Activated CD4-positive, alpha-beta T cell treated with anti-CD3 and anti-CD28 coated beads, Interleukin-2, amount 10 ng/mL, durations not matched to agents 7 days and 5 days (primary cell): ENCODE data around the gene ZWILCH. TPM values are rescaled to one million over a fixed set of nuclear protein-coding genes. Genes with fewer than 3 reads are reported as not detected.
A peak's percentile ranks its signal among the peaks of the same experiment; 100 is the strongest.

Experiments used
- CTCF ChIA-PET: fragments of 350-600 bp; sonication (Branson Sonifier 250); formaldehyde crosslinking; loops from one replicate; lab custom pipeline; 2021; ENCODE audit warnings: antibody characterized with exemption; lab: Charles Lee
- POLR2A ChIA-PET: fragments of 350-600 bp; sonication (Branson Sonifier 250); formaldehyde crosslinking; loops from one replicate; lab custom pipeline; 2021; ENCODE audit warnings: antibody characterized with exemption; lab: Charles Lee
- DNase-seq: peaks from one replicate; pipeline ENCODE4 v3.0.0-alpha.2; 2020
- H3K27ac Mint-ChIP-seq: one replicate; pipeline ENCODE4 v1.8.0; 2021; ENCODE audit warnings: mild to moderate bottlenecking, moderate library complexity, mixed read lengths
- H3K27me3 Mint-ChIP-seq: one replicate; pipeline ENCODE4 v1.8.0; 2021; ENCODE audit warnings: mixed read lengths
- H3K36me3 Mint-ChIP-seq: one replicate; pipeline ENCODE4 v1.8.0; 2021; ENCODE audit warnings: low read depth, mixed read lengths
- H3K4me1 Mint-ChIP-seq: one replicate; pipeline ENCODE4 v1.8.0; 2021; ENCODE audit warnings: mixed read lengths
- H3K4me3 Mint-ChIP-seq: one replicate; pipeline ENCODE4 v1.8.0; 2021; ENCODE audit warnings: mild to moderate bottlenecking, moderate library complexity, mixed read lengths
- H3K9me3 Mint-ChIP-seq: one replicate; pipeline ENCODE4 v1.8.0; 2021; ENCODE audit warnings: mixed read lengths
- total RNA-seq, 2 experiments: library from RNA; stranded (reverse); gene quantifications; one replicate each; pipeline ENCODE4 v1.2.3, GENCODE V29; 2021

The ZWILCH gene
- total RNA-seq, 2 experiments from 2014 or later: 28.0 to 28.3 TPM

DNA sequence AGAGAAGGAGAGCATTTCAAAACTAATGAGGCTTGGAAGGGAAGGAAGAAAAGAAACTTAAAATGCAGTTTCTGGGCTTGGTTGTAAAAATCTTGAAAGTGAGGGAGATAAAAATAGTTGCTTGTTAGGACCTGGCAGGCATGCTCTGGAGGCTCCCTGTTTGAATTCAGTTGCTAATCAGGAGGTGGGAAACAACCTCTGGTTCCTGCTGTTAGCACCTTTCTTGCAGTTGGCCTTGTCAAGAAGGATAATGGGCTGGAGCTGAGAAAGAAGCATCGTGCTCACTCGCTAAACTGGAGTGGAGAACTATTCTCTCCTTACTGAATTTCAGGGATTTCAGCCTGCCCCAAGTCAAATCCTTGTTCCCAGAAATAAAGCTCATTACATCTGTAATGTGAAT is 31.0 kb upstream of the ZWILCH start:
- Mint-ChIP-seq H3K9me3 (no peaks in the 10 kb centered on the region), H3K27me3 (no peaks in the 10 kb centered on the region), H3K4me3 (no peak overlapping the region), H3K27ac (no peak overlapping the region), H3K4me1 (peaks cover 39% of the 10 kb centered on the region), H3K36me3 (peaks cover 10% of the 10 kb centered on the region)
- DNase-seq: no peak
- ChIA-PET POLR2A (no interaction called here), CTCF (interaction anchor here (0.6 to 1.7 kb wide), 2 partner anchors 24 to 89 kb away, joined by 3 to 7 read pairs; no protein-coding TSS in a partner anchor)

DNA sequence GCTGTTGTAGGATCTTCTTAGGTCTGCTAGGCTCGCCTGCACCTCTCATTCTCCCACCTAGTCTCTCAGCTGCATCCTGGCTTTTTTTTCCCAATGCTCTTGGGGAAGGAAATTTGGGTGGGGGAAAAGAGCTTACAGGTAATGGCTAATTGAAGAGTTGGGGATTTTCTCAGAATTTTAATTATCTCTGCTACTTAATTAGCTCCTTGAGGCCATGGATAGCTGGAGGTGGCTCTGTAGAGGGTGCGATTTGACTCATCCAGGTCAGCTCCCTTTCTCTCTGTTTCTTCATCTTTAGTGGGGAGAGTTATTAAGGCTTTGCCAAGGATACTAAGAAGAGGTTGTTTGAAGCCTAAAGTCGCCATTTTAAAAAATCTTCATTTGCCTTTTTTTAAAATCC is 30.2 kb upstream of the ZWILCH start:
- H3K36me3 Mint-ChIP-seq: peaks cover 14% of the 10 kb centered on the region
- DNase-seq: no peak
- peak overlapping the region; percentile 39 for H3K27ac Mint-ChIP-seq
- no peaks in the 10 kb centered on the region for H3K27me3 Mint-ChIP-seq
- CTCF ChIA-PET: interaction anchor here (0.5 to 1.7 kb wide), 4 partner anchors 12 to 162 kb away, joined by 3 to 7 read pairs (median 4); no protein-coding TSS in a partner anchor
- peaks cover 43% of the 10 kb centered on the region for H3K4me1 Mint-ChIP-seq
- POLR2A ChIA-PET: interaction anchor here (0.5 kb wide), 1 partner anchor 11 kb away, joined by 6 read pairs; no protein-coding TSS in a partner anchor
- no peak overlapping the region for H3K4me3 Mint-ChIP-seq
- H3K9me3 Mint-ChIP-seq: no peaks in the 10 kb centered on the region

DNA sequence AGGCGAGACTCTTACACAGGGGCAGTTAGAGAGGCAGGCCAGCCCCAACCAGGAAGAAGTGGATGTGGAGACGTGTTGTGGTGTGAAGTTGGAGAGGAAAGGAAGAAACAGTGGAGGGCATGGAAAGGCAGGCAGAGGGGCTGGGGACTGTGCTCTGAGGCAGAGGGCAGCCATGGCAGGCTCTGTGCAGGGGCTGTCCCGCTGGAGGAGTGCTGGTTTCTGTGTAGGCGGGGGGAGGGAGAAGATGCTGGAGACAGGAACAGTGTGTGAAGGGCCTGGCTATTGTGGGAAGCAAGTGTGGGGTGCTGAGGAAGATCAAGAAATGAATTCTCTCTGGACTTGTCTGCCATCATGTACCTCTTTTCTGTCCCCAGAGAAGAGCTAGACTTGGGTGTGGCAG is 28.6 kb upstream of the ZWILCH start:
- Mint-ChIP-seq H3K36me3 (peaks cover 19% of the 10 kb centered on the region), H3K27ac (peak overlapping the region; percentile 27), H3K27me3 (no peaks in the 10 kb centered on the region), H3K4me3 (no peak overlapping the region), H3K9me3 (no peaks in the 10 kb centered on the region), H3K4me1 (peaks cover 29% of the 10 kb centered on the region)
- ChIA-PET POLR2A (no interaction called here), CTCF (interaction anchor here (0.9 kb wide), 1 partner anchor 17 kb away, joined by 3 read pairs; no protein-coding TSS in a partner anchor)
- no peak for DNase-seq

DNA sequence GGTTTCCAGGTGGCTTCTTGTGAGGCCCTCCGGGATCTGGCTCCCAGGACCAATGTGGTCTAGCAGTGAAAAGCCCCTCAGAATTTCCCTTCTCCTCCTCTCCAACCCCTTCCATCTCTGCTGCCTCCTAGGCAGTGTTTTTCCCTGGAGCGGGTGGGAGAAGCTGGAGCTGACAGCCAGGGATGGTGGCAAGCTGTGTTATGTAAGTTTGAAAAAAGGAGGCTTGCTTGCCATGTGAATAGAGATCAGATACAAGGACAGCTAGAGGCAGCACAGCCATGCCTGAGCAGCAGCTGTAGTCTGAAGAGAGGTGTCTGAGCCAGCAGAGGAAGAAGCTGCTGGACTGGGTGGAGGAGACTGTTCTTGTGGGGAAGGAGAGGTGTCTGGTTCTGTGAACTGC is 28.1 kb upstream of the ZWILCH start:
- H3K27me3 Mint-ChIP-seq: no peaks in the 10 kb centered on the region
- POLR2A ChIA-PET: no interaction called here
- H3K27ac Mint-ChIP-seq: peak overlapping the region; percentile 27
- H3K36me3 Mint-ChIP-seq: peaks cover 24% of the 10 kb centered on the region
- H3K4me1 Mint-ChIP-seq: peaks cover 24% of the 10 kb centered on the region
- no peak for DNase-seq
- CTCF ChIA-PET: interaction anchor here (0.9 kb wide), 1 partner anchor 17 kb away, joined by 3 read pairs; no protein-coding TSS in a partner anchor
- no peaks in the 10 kb centered on the region for H3K9me3 Mint-ChIP-seq
- no peak overlapping the region for H3K4me3 Mint-ChIP-seq

DNA sequence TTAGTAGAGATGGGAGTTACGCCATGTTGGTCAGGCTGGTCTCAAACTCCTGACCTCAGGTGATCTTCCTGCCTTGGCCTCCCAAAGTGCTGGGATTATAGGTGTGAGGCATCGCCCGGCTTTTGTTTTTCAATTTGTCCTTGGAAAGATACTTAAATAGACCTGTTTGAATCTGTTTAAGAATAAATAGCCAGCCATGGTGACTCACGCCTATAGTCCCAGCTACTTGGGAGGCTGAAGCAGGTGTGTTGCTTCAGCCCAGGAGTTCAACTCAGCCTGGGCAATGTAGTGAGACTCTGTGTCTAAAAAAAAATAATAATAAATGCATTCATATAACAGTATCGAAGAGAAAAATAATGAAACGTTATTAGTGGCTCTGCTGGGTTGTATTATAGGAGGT is 24.9 kb upstream of the ZWILCH start:
- Mint-ChIP-seq H3K27ac (no peak overlapping the region), H3K36me3 (peaks cover 34% of the 10 kb centered on the region), H3K9me3 (no peaks in the 10 kb centered on the region), H3K4me1 (peaks cover 11% of the 10 kb centered on the region), H3K4me3 (no peak overlapping the region), H3K27me3 (no peaks in the 10 kb centered on the region)
- POLR2A ChIA-PET: no interaction called here
- CTCF ChIA-PET: interaction anchor here (2.0 kb wide), 1 partner anchor 18 kb away, joined by 10 read pairs; the partner anchor contains the start of gene SNAPC5
- no peak for DNase-seq

DNA sequence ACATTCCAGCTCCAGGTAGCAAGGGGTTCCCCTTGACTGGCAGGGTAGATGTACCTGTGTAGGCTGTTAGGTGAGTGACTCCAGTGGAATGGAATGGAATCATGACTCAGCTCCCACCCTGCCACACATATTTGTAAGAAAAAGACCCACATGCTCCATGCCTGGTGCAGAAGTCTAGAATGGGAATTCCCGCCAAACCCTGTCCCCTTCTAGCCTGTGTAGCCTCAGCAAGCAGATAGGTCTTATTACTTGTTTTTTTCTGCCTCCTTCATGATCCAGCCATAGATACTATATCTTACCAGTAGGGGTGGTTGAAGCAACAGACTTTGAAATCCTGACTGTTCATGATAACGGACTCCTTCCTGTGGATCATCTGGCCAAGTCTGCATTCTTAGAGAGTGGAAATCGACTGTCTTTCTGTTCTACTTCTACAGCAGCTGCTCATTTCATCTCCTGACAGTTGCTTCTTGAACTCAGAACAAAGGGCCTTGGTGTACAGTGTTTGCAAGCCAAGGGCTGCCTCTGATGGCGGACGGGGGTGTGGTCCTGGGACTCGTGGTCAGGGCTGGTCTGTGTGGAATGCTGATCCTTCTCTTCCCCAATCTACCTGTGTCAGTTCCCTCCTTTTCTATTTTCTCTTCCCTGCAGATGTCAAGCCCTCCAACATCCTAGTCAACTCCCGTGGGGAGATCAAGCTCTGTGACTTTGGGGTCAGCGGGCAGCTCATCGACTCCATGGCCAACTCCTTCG is 23.8 kb upstream of the ZWILCH start:
- DNase-seq: no peak
- Mint-ChIP-seq H3K27me3 (no peaks in the 10 kb centered on the region), H3K4me3 (no peak overlapping the region), H3K9me3 (no peaks in the 10 kb centered on the region), H3K4me1 (peaks cover 9% of the 10 kb centered on the region), H3K36me3 (peaks cover 38% of the 10 kb centered on the region), H3K27ac (peak overlapping the region; percentile 42)
- ChIA-PET POLR2A (no interaction called here), CTCF (interaction anchor here (0.6 to 2.0 kb wide), 4 partner anchors 9 to 103 kb away, joined by 3 to 10 read pairs (median 3); partner anchors contain the start of gene SNAPC5)

DNA sequence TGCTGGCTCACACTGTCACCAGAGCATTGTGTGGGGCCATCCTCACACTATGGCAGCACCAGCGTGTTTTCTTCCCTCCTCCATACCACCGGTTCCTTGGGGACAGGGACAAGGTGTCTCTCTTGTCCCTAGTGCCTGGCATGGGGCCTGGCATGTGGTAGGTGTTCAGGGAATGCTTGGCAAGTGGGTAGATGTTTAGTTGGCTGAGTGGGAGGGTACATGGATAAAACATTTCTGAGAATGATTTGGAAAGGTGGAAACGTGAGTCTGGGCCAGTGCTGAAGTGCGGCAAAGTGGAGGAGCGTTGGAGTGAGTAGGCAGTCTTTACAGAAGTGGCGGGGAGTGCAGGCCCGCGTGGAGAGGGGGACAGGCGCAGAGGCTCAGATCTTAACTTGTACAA is 22.6 kb upstream of the ZWILCH start:
- H3K36me3 Mint-ChIP-seq: peaks cover 42% of the 10 kb centered on the region
- H3K4me1 Mint-ChIP-seq: peaks cover 5% of the 10 kb centered on the region
- H3K27me3 Mint-ChIP-seq: no peaks in the 10 kb centered on the region
- H3K4me3 Mint-ChIP-seq: no peak overlapping the region
- ChIA-PET POLR2A (no interaction called here), CTCF (interaction anchor here (0.6 to 2.0 kb wide), 2 partner anchors 15 to 1586 kb away, joined by 4 to 10 read pairs; partner anchors contain the start of gene SNAPC5)
- H3K27ac Mint-ChIP-seq: peak overlapping the region; percentile 22
- no peaks in the 10 kb centered on the region for H3K9me3 Mint-ChIP-seq
- DNase-seq: no peak

DNA sequence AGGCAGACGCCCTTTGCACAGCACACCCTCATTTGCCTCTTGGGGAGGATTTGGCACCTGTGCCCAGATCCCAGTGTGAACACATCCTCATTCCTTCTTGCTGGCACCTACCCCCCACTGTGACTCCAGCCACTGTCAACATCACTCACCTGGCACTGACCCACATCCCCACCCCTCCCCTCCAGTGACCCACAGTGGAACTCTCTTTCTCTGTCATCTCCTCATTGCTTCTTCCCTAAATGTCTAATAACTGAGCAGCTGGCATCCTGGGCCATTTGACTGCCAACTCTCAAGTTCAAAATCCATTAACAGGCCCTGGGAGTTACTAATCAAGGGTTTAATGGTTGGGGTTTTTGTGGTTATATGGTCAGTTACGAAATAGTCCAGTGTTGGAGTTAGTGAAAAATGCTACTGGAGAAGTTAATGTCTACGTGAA is 22.0 kb upstream of the ZWILCH start:
- Mint-ChIP-seq H3K4me3 (no peak overlapping the region), H3K9me3 (no peaks in the 10 kb centered on the region), H3K4me1 (peaks cover 5% of the 10 kb centered on the region), H3K36me3 (peaks cover 48% of the 10 kb centered on the region), H3K27ac (no peak overlapping the region), H3K27me3 (no peaks in the 10 kb centered on the region)
- no peak for DNase-seq
- ChIA-PET CTCF (interaction anchor here (0.6 to 3.6 kb wide), 2 partner anchors 15 to 1586 kb away, joined by 4 to 16 read pairs; partner anchors contain the start of gene SNAPC5), POLR2A (no interaction called here)

DNA sequence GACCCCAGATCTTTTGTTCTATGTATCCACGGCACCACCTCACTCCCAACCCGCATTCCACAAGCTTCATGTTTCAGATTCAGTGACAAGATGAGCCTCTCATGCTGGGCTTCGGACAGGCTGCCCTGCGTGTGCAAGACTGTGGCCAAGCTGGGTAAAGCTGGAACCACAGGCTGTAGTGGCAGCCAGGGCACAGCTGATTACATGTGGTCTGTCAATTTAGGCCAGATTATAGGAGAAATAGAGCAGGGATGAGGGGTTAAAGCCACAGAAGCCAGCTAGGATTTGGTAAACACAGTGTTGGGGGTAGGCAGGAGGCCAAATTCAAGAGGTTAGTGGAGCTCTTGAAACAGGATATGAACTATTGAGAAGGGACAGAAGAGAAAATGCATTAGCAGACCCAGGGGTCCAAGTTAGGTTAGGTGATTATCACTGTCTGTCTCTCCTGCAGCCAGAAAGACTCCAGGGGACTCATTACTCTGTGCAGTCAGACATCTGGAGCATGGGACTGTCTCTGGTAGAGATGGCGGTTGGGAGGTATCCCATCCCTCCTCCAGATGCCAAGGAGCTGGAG is 20.5 kb upstream of the ZWILCH start:
- POLR2A ChIA-PET: no interaction called here
- H3K4me1 Mint-ChIP-seq: peaks cover under 1% of the 10 kb centered on the region
- H3K27me3 Mint-ChIP-seq: no peaks in the 10 kb centered on the region
- H3K9me3 Mint-ChIP-seq: no peaks in the 10 kb centered on the region
- peaks cover 51% of the 10 kb centered on the region for H3K36me3 Mint-ChIP-seq
- DNase-seq: no peak
- H3K4me3 Mint-ChIP-seq: no peak overlapping the region
- H3K27ac Mint-ChIP-seq: peak overlapping the region; percentile 3
- CTCF ChIA-PET: interaction anchor here (0.7 to 3.6 kb wide), 4 partner anchors 13 to 601 kb away, joined by 3 to 16 read pairs (median 8); partner anchors contain the start of gene SNAPC5

DNA sequence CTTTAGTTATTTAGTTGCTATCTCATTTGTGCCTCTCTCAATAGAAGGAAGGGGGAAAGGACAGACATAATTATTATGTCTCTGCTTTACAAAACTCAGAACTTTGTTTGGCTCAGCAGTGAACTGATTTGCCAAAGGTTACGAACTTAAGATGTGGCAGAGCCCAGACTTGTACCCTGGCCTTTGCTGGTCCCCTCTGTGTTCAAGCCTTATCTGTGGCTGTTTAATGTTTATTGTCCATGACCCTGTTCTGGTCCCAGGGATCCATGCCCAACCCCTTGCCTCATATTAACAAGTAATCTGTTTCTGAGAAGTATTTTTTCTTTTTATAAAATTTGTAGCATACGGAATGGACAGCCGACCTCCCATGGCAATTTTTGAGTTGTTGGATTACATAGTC is 18.2 kb upstream of the ZWILCH start:
- CTCF ChIA-PET: interaction anchor here (0.5 to 3.6 kb wide), 3 partner anchors 11 to 24 kb away, joined by 3 to 16 read pairs (median 3); partner anchors contain the start of gene SNAPC5
- H3K4me3 Mint-ChIP-seq: no peak overlapping the region
- DNase-seq: no peak
- no peak overlapping the region for H3K27ac Mint-ChIP-seq
- peaks cover 54% of the 10 kb centered on the region for H3K36me3 Mint-ChIP-seq
- no peaks in the 10 kb centered on the region for H3K27me3 Mint-ChIP-seq
- POLR2A ChIA-PET: no interaction called here
- peaks cover 4% of the 10 kb centered on the region for H3K4me1 Mint-ChIP-seq
- no peaks in the 10 kb centered on the region for H3K9me3 Mint-ChIP-seq

DNA sequence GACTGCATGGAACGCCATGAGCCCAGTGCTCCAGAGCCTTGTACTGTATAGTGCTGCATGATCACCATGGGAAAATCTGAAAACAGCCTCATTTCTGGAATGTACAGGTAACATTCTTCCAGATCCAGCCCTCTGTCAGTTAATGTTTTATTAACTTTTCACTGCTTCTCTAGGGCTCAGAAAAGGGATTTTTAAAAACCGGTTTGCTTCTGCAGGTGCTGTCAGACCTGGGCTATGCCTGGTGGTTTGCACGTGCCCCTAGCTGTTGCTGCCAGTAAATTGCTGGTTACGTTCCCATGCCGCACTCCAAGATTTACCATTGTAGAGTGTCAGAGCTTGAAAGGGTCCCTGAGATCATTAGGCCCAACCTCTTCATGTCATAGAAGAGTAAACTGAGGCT is 16.6 kb upstream of the ZWILCH start:
- CTCF ChIA-PET: interaction anchor here (1.0 to 3.0 kb wide), 3 partner anchors 10 to 137 kb away, joined by 3 to 20 read pairs (median 3); partner anchors contain the start of gene SNAPC5
- Mint-ChIP-seq H3K27me3 (no peaks in the 10 kb centered on the region), H3K27ac (no peak overlapping the region), H3K9me3 (no peaks in the 10 kb centered on the region), H3K4me1 (peaks cover 6% of the 10 kb centered on the region), H3K4me3 (no peak overlapping the region), H3K36me3 (peaks cover 54% of the 10 kb centered on the region)
- DNase-seq: no peak
- POLR2A ChIA-PET: no interaction called here

DNA sequence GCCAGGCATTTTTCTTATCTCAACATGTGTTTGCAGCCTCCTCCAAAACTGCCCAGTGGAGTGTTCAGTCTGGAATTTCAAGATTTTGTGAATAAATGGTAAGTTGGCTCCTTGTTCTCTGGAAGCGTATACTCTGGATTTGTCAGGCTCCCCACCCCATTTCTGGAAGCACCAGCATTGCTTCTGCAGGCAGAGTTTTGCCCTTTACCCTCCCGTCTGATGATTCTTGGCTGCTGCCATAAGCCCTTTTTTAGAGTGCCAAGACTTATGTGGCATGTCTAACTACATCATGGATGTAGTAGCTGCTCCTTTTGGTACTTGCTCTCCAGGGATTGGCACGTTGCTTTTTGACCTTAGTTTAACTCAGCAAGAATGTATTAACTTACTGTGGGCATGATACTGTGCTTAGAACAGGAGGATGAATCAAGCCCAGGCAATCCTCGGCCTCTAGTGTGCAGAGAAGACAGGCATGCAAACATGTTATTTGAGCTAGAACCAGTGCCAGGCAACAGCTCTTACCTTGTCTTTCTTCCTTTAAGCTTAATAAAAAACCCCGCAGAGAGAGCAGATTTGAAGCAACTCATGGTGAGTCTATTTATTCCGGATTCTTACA is 15.8 kb upstream of the ZWILCH start:
- Mint-ChIP-seq H3K27me3 (no peaks in the 10 kb centered on the region), H3K9me3 (no peaks in the 10 kb centered on the region), H3K4me3 (no peak overlapping the region), H3K36me3 (peaks cover 59% of the 10 kb centered on the region), H3K4me1 (peaks cover 10% of the 10 kb centered on the region), H3K27ac (no peak overlapping the region)
- POLR2A ChIA-PET: no interaction called here
- CTCF ChIA-PET: interaction anchor here (0.6 to 3.0 kb wide), 4 partner anchors 9 to 852 kb away, joined by 3 to 20 read pairs (median 4); partner anchors contain the start of genes RPL4, SNAPC5 and ZWILCH
- DNase-seq: no peak
